Stimulated activated CD4-positive, alpha-beta T cell treated with anti-CD3 and anti-CD28 coated beads, TNF-alpha, amount 100 ng/mL, for 48 hours (primary cell): ENCODE measurements around the gene MUC4.
"Not testable (repeated sequence)": the region's sequence is repeated elsewhere in the genome, so short reads cannot be mapped to it uniquely, and the experiment has no call there.

Source experiments
- DNase-seq, 3 donors: peaks; one replicate each; pipeline ENCODE4 v3.0.0-alpha.2; 2020; ENCODE audit warnings: low read depth in 3 of 3

Gene MUC4

DNA sequence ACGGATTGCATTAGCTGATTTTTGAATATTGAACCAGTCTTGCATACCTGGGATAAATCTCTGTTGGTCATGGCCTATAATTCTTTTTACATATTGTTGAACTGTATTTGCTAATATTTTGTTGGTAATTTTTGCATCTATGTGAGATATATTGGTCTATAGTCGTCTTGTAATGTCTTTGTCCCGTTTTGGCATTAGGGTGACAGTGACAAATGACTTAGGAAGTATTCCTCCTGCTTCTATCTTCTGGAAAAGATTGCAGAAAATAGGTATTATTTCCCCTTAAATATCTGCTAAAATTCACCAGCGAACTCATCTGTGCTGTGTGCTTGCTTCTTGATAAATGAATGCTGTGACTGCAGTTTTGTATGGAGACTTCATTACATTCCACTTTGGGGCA is 67.3 kb downstream of the MUC4 start:
- no peak for DNase-seq

DNA sequence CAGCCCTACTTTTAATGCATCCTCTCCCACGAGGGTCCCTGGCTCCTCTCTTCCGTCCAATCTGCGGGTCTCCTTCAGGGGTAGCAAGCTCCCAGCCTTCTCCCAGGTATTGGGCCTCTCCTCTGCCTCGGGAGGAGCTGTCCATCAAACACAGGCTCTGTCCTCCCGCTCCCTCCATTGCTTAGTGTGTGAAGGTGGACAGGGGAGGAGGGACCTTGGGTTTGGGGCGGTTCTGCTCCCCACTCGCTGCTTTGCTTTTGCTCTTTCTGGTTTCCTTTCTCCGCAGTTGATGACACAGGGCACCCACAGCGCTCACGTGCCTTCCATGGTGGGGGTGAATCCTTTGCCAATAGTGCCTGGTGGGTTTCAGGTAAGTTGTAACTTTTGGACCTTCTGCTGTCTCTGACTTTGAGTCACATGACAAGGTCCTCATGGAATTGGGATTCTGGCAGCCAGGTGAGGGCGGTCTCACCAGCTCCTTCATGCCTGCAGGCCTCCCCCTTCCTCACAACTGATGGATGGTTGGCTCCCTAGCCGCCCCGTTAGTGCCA is 72.1 kb downstream of the MUC4 start:
- no peak for DNase-seq

DNA sequence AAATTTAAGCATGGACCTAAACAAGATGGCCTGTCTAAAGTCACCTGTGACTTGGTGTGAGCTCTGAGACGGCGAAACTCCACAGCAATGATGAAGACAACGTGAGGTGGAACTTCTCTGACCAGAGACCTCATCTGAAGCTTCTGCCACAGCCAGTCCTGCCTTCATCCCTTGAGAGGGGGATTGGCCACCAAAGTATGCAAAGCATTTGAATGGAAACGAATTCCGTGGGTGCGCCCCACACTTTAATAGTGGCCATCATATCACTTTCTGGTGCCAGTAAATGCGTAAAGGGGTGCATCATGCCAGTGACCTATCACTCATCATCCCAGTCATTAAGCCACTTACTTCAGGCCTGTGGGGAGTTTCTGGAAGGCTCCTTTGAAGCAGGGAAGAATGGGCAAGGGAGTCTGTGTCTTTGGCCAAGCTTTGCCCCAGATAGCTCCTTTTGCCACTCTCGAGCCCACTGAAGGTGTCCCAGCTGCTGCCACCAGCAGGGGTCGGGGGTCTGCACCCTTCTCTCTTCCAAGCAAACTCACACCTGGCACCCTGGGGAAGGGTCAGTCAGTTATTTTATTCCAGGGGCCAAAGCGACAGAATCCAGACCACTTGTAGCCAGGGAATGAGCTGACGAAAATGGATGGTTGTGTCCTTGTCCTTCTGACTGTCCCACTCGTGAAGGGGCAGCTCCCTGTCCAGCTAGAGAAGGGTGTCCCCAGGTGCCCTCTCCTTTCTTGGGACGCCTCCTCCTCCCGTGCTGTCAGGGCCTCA is 73.3 kb downstream of the MUC4 start:
- no peak for DNase-seq

DNA sequence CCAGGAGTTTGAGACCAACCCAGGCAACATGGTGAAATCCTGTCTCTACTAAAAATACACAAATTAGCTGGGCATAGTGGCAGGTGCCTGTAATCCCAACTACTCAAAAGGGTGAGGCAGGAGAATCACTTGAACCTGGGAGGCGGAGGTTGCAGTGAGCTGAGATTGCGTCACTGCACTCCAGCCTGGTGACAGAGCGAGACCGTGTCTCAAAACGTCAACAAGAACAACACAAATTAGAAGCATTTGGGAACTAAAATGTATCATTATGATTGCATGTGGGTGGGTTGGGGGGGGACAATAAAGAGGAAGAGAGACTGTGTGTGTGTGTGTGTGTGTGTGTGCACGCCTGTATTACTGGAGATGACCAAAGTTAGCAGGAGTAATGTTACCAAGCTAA is 73.9 kb downstream of the MUC4 start:
- DNase-seq: not testable (repeated sequence)

DNA sequence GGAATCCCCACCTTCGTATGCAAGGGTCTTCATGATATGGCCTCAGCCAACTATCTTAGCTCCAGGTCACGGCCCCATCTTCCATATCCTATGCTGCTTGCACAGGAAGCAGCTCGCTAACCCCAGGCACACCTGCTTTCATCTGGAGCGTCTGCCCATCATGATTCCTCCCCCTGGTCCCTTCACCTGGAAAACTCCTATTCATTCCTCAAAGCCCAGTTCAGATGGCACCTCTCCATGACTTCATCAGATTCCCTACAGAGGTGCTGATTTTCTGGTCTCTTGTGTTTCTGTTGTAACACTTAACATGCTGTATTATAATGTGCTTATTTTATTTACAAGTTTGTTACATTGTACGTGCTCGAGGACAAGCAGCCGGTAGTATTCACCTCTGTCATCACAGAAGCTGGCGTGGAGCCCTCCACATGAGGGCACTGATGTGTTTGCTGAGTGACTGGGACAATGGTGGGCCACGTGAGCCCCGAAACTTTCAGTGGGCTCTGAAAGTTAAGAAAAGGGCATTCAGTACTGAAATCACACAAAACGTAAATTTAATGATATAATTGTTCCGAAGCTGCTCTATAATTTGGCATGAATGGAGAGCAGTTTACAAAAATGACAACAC is 74.8 kb downstream of the MUC4 start:
- no peak for DNase-seq

DNA sequence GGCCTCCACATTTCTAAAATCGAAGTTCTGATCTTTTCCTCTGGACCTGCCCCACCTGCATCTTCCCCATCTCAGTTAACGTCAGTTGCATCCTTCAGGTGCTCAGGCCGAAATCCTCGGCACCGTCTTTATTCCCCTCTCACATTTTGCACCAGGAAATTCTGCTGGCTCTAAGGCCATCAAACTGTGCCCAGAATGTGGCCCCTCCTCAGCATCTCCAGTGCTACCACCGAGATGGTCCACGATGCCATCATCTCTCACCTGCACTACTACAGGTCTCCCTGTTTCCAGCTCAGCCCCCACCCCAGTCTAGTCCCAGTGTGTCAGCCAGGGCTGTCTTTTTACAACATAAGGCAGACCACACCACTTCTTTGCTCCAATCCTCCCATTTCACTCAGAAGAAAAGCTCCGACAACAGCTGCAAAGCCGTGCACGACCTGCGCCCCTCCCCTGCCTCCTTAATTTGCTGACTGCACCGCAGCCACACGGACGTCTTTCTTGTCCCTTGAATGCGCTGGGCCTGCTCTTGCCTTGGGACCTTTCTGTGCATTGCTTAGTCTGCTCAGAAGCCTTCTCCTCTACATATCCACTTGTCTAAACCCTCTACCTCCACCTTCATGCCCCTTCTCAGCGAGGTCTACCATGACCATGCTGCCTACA is 76.6 kb downstream of the MUC4 start:
- no peak for DNase-seq

DNA sequence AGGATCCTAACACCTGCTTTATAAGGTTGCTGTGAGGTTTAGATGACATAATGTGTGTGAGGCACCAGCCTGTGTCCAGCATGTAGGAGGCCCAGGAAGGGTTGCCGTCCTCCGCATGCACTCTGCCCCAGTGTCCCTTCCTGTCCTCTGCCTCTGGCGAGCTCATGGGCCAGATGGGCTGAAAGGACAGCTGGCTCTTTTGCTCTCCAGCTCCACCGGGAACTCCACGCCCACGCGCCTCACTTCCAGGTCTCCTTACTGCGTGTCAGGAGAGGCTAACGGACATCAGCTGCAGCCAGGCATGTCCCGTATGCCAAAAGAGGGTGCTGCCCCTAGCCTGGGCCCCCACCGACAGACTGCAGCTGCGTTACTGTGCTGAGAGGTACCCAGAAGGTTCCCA is 78.8 kb downstream of the MUC4 start:
- no peak for DNase-seq

DNA sequence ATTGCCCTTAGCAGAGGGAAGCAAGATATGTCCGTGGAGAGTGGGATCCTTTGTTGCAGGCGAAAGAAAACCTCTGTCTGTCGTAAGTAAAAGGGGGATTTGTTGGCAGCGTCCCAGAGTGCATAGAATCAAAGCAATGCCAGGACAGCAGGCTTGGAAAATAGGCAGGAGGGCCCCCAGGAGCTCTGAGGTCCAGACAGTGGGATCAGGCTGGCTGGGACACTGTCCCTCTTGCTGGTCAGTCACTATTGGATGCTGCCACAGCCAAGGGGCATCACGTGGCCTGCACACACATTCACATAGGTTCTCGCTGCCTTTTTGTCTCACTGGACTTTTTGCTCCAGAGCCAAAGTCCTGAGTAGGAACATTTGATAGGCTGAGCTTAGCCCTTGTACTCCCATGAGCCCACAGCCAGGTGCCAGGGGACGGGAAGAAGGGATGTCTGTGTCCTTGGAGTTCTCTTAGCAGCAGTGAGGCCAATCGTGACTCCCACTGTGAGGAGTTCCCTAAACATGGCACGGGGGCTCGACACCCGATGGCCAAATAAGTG is 80.3 kb downstream of the MUC4 start:
- DNase-seq: no peak

DNA sequence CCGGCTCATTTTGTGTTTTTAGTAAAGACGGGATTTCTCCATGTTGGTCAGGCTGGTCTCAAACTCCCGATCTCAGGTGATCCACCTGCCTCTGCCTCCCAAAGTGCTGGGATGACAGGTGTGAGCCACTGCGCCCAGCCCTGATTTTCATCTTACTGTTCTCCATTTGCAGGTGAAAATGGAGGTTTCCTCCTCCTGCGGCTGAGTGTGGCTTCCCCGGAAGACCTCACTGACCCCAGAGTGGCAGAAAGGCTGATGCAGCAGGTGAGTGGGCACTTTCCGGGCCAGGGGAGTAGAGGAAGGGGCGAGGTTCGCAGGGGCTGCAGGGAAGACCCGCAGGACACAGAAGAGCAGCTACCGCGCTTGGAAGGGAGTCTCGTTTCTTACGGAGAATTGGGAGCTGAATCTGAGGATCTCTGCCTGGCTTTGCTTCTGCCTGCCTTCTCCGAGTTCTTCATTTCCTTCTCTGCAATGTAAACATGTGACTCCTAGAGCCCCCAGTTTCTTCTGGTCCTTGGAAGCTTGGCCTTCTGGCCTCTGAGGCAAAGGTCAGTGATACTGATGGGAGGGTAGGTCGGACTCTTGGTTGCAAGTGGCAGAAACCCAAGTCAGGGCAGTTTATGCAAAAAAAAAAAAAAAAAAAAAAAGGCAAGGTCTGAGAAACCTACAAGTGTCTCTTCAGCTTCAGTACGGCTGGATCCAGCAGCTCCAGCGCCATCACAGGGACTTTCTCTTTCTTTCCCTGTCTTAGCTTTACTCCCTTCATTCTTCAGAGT is 82.1 kb downstream of the MUC4 start:
- DNase-seq: no peak

DNA sequence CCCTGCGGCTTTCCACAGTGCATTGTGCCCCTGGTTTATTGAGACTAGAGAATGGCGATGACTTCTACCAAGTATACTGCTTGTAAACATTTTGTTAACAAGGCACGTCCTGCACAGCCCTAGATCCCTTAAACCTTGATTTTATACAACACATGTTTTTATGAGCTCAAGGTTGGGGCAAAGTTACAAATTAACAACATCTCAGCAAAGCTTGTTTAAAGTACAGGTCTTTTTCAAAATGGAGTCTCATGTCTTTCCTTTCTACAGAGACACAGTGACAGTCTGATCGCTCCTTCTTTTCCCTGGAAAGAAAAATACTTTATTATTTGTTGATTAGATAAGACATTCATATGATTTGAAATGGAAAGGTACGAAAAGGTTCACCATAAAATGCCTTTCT is 82.9 kb downstream of the MUC4 start:
- not testable (repeated sequence) for DNase-seq

DNA sequence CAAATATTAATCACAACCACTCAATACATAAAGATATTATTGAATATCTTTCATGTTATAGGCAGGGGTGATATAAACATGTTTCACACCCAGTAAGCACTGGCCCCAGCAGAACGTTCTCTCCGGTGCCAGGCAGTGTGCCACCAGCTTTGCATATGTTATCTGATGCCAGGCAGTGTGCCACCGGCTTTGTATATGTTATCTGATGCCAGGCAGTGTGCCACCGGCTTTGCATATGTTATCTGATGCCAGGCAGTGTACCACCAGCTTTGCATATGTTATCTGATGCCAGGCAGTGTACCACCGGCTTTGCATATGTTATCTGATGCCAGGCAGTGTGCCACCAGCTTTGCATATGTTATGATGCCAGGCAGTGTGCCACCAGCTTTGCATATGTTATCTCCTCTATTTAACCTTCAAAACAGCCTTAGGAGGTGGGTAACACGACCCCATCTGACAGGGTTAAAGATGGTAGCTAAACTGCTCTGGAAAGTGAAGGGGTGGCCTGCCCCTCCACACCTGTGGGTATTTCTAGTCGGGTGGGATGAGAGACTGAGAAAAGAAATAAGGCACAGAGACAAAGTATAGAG is 84.0 kb downstream of the MUC4 start:
- no peak for DNase-seq

DNA sequence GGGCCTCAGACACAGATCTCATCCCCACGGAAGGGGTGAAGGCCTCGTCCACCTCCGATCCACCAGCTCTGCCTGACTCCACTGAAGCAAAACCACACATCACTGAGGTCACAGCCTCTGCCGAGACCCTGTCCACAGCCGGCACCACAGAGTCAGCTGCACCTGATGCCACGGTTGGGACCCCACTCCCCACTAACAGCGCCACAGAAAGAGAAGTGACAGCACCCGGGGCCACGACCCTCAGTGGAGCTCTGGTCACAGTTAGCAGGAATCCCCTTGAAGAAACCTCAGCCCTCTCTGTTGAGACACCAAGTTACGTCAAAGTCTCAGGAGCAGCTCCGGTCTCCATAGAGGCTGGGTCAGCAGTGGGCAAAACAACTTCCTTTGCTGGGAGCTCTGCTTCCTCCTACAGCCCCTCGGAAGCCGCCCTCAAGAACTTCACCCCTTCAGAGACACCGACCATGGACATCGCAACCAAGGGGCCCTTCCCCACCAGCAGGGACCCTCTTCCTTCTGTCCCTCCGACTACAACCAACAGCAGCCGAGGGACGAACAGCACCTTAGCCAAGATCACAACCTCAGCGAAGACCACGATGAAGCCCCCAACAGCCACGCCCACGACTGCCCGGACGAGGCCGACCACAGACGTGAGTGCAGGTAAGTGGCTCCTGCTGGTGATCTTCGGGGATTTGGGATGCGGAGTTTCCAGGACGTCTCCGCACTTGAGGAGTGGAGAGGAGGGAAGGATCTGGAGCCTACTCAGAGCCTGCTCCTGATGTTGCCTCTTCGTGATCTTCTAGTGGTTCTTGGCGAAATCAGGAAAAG is 85.6 kb downstream of the MUC4 start:
- DNase-seq: not testable (repeated sequence)

DNA sequence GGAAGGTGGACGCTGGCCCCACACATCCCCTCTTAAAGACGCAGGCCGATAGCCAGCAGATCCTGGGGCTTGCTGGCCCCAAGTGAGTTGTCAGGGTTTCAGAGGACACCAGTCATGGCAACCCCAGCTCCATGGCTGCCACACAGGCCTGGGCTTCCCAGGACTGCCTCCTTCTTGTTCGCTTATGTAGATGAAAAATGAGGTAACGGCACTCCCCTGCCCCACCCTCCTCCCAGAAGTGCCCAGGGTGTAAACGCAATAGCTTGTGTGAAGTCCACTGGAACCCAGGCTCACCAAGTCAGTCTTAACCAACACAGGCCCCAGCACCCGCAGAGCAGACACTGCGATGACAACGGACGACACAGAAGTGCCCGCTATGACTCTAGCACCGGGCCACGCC is 87.4 kb downstream of the MUC4 start:
- not testable (repeated sequence) for DNase-seq

DNA sequence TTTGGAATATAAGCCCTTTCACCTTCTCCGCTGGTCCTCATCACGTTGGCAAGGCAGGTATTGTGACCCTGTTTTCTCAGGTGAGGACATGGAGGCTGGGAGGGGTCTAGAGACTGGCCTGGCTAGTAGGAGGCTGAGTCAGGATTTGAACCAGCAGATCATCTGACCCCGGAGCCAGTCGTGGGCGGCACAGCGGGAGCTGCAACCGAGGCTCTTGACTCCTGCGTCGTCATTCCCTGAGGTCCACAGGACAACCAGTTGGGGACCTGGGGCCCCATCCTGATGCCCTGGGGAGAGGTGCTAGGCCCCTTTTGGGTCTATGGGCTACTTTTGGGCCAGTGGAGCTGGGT is 88.8 kb downstream of the MUC4 start:
- not testable (repeated sequence) for DNase-seq

DNA sequence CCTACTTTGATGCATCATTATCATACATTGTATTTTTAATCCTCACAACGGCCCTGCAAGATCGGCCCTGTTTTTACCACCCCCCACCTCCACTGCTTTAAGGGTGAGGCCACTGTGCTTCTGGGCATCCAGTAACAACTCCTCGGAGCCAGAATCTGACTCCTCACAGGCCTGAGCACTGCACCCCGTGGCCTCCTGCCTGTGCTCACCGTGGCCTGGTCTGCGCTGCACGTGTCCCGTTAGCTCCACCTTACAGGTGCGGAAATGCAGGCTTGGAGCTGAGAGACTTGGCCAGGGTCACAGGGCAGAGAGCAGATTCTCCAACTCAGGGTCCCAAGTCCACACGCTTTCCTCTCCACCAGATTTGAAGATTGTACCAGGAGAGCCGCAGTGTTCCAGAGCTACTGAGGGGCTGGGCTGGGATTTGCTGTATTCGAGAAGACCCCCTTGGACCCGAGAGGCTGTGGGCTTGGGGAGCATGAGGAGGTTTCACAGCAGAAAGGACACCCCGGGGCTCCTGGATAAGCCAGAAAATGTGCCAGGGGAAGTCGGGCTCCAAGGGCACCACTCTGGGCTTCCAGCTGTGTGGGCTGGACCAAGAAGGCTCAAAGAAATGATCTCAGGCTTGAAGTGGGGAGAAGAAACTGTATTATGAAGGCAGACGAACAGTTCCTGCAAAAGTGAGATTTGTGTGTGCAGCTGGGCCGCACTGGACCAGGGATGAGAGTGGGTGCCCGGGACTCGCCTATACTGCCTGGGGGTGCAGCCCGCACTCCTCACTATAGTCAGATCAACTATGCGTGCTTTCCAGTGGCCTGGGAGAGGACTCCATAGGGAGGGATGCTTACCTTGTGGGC is 89.4 kb downstream of the MUC4 start:
- DNase-seq: not testable (repeated sequence)

DNA sequence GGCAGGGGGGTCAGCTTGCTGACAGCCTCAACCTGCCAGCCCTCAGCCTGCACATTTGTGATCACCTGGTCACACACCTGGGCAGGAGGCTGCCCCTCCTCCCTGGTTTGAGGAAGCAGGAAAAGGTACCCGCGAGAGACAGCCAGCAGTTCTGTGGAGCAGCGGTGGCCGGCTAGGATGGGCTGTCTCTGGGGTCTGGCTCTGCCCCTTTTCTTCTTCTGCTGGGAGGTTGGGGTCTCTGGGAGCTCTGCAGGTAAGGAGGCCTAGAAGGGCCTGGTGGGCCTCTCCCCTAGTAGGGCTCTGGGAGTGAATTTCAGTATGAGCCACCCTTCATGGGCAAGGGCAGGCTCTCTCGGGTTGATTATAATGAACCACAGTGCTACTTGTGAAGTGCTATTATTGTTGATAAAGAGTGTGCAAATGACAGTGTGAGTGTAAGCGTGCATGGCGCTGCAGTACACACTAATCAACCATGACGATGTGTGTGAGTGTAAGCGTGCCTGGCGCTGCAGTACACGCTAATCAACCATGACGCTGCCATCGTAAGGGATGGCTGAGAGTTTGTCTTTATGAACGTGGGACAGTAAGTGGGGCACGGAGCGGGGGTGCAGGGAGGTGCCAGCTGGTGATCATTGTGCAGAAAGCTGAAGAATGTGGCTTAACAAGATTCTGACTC is 90.8 kb downstream of the MUC4 start, which contains the start of gene MUC20:
TSS of gene MUC20 (plus strand) at position 148 of the 676 bp plus-strand sequence. CDS start at position 178, 30 bp downstream.
- DNase-seq: not testable (repeated sequence)

DNA sequence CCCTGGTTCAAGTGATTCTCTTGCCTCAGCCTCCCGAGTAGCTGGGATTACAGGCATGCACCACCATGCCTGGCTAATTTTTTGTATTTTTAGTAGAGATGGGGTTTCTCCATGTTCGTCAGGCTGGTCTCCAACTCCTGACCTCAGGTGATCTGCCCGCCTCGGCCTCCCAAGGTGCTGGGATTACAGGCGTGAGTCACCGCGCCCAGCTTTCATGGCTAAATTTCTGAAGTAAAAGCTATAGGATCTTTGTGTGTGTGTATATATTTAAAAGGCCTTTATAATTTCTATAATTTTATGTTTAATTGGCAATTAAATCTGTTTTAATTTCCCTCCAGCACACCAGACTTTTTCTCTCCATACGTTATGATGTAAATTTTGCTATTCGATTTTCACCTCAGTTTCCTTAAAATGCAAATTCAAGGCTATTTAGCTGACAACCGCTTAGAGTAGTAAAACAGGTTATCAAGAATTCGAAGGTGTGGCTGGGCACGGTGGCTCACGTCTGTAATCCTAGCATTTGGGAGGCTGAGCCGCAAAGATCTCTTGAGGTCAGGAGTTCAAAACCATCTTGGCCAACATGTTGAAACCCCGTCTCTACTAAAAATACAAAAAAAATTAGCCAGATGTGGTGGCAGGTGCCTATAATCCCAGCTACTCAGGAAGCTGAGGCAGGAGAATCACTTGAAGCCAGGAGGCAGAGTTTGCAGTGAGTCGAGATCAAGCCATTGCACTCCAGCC is 92.0 kb downstream of the MUC4 start:
- DNase-seq: not testable (repeated sequence)

DNA sequence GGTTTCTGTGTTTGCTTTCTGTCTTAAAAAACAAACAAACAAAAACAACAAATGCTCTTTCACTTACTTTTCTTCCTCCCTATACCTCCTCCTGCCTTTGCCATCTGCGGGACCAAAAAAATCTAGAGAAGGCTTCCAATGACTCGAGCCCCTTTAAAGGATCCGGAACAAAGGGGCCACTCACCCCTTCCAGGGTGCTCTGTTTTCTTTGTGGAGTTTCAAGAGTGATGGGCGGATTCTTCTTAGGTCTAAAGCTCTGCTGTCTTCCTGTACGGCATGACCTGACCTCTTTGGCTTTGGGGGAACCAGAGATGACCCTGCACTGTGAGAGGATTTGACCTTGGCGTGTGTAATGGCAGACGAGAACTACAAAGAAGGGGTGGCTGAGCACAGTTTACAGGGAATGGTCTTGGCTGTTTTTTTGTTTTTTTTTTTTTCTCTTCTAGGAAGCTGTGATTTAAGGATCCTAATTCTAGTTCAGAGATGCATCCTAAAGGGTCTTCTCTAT is 93.2 kb downstream of the MUC4 start:
- DNase-seq: no peak
